ENCODE measurements around the gene NAV2.

DNA sequence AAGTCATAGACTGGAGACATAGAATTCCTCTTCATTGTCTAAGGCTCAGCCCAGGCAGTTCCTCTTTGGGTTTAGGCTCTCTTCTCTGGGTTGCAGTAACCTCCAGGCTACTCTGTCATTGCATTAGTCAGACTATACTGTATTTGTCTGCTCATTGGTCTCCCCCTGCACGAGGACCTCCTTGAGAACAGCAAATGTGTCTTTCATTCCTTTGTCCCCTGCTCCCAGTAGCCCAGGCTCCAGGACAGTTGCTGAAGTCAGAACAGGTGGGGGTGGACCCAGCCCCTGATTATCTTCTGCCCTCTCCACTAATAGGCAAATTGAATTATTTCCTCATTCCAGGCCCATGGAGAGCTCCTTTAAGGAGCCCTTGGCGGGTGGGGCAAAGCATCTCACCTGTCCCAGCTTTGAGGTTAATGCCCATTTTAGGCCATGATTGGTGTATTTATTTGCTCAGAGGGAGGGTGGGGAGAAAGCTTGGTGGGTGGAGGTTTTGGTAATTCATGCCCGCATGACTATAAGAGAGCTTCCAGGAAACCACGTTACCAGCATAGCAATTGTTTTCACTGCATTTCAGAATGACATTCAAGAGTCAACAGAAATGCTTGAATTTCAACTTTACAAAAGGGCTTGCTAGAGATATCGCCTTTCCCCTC lies 40.9 kb downstream of the NAV2 start:
- TF ChIP-seq, protein P1, sequence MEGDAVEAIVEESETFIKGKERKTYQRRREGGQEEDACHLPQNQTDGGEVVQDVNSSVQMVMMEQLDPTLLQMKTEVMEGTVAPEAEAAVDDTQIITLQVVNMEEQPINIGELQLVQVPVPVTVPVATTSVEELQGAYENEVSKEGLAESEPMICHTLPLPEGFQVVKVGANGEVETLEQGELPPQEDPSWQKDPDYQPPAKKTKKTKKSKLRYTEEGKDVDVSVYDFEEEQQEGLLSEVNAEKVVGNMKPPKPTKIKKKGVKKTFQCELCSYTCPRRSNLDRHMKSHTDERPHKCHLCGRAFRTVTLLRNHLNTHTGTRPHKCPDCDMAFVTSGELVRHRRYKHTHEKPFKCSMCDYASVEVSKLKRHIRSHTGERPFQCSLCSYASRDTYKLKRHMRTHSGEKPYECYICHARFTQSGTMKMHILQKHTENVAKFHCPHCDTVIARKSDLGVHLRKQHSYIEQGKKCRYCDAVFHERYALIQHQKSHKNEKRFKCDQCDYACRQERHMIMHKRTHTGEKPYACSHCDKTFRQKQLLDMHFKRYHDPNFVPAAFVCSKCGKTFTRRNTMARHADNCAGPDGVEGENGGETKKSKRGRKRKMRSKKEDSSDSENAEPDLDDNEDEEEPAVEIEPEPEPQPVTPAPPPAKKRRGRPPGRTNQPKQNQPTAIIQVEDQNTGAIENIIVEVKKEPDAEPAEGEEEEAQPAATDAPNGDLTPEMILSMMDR (IDR thresholded peaks at IDR 0.05 in 8 of 11, conservative IDR thresholded peaks at IDR 0.05 in 3 of 11): no peak
- TF ChIP-seq POLR2A (IDR thresholded peaks at IDR 0.05): no peak
